Panc1 (cell line): ENCODE measurements around the gene CPLX3.

Experiments used
- TCF7L2 ChIP-seq: IDR thresholded peaks from 2 replicates; pipeline ENCODE4 v1.6.1; 2011; ENCODE audit warnings: mild to moderate bottlenecking, low read depth, low read length, inconsistent platforms
- TF ChIP-seq, protein P1 (sequence below): fragments of 450-650 bp; IDR thresholded peaks from 2 replicates; pipeline ENCODE4 v1.5.1; 2017; ENCODE audit warnings: mild to moderate bottlenecking
- TF ChIP-seq, protein P2 (sequence below), 2 experiments: IDR thresholded peaks; 2 replicates each; pipeline ENCODE4 v1.6.1; 2011 to 2012; ENCODE audit warnings: low read depth in 2 of 2, control low read depth in 1 of 2, low read length in 1 of 2, mild to moderate bottlenecking in 1 of 2, moderate library complexity in 1 of 2; ENCODE audit not compliant: insufficient read depth in 1 of 2

DNA sequence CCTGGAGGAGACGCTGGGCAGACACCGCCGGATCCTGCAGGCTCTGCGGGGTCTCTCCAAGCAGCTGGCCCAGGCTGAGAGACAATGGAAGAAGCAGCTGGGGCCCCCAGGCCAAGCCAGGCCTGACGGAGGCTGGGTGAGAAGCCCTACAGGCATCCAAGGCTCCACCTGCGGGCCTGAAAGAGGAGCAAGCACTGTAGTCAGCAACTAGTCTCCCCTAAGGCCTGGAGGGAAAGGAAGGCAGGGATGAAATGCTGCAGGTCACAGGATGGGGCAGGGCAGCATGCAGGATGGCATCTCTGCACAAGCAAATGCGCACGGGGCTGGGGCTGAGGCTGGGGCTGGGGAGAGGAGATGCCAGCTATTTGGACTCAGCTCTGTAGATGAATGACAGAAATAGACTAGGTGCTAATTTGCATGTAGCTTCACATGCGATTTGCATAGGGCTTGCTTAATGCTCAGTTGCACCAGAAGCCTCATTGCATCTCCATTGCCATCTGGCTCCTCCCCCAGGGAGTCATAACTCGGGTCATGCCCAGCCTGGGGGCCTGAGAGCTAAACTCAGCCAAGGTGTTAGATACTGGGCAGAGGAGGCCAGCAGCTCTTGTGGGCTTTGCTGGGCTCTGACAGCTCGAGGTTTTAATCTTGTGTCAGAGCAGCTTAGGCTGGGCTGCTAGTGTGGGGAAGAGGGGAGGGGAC is 5.2 kb upstream of the CPLX3 start:
- TF ChIP-seq, protein P1, sequence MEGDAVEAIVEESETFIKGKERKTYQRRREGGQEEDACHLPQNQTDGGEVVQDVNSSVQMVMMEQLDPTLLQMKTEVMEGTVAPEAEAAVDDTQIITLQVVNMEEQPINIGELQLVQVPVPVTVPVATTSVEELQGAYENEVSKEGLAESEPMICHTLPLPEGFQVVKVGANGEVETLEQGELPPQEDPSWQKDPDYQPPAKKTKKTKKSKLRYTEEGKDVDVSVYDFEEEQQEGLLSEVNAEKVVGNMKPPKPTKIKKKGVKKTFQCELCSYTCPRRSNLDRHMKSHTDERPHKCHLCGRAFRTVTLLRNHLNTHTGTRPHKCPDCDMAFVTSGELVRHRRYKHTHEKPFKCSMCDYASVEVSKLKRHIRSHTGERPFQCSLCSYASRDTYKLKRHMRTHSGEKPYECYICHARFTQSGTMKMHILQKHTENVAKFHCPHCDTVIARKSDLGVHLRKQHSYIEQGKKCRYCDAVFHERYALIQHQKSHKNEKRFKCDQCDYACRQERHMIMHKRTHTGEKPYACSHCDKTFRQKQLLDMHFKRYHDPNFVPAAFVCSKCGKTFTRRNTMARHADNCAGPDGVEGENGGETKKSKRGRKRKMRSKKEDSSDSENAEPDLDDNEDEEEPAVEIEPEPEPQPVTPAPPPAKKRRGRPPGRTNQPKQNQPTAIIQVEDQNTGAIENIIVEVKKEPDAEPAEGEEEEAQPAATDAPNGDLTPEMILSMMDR: no peak
- no peak for TF ChIP-seq TCF7L2
- TF ChIP-seq, protein P2, sequence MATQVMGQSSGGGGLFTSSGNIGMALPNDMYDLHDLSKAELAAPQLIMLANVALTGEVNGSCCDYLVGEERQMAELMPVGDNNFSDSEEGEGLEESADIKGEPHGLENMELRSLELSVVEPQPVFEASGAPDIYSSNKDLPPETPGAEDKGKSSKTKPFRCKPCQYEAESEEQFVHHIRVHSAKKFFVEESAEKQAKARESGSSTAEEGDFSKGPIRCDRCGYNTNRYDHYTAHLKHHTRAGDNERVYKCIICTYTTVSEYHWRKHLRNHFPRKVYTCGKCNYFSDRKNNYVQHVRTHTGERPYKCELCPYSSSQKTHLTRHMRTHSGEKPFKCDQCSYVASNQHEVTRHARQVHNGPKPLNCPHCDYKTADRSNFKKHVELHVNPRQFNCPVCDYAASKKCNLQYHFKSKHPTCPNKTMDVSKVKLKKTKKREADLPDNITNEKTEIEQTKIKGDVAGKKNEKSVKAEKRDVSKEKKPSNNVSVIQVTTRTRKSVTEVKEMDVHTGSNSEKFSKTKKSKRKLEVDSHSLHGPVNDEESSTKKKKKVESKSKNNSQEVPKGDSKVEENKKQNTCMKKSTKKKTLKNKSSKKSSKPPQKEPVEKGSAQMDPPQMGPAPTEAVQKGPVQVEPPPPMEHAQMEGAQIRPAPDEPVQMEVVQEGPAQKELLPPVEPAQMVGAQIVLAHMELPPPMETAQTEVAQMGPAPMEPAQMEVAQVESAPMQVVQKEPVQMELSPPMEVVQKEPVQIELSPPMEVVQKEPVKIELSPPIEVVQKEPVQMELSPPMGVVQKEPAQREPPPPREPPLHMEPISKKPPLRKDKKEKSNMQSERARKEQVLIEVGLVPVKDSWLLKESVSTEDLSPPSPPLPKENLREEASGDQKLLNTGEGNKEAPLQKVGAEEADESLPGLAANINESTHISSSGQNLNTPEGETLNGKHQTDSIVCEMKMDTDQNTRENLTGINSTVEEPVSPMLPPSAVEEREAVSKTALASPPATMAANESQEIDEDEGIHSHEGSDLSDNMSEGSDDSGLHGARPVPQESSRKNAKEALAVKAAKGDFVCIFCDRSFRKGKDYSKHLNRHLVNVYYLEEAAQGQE (IDR thresholded peaks at IDR 0.05; ENCODE audit: insufficient read depth in 1 of 2, low read depth in 2 of 2, low read length in 1 of 2): no peak
